GM12878 (cell line): ENCODE measurements around the gene RAPSN. TPM values are rescaled to one million over a fixed set of nuclear protein-coding genes. Genes with fewer than 3 reads are reported as not detected.

Experiments
- ATAC-seq: fragments of 200-7000 bp; cut with Tn5 transposase; 3 replicates; pipeline ENCODE4 v1.9.1; 2020; ENCODE audit warnings: mild to moderate bottlenecking, moderate library complexity
- BruUV-seq: library from RNA; stranded (reverse); fragments of 400-500 nt; replicated peaks from 2 replicates; lab custom pipeline; 2021; lab: Mats Ljungman, UMichigan
- CTCF ChIA-PET: fragments of 300-600 bp; sonication (Branson Sonifier 250); formaldehyde crosslinking; extraction: SDS; loops from one replicate; lab custom pipeline; 2021; ENCODE audit warnings: inconsistent platforms; lab: Yijun Ruan, JAX
- POLR2A ChIA-PET: fragments of 350-600 bp; formaldehyde crosslinking; extraction: SDS; loops from one replicate; lab custom pipeline; 2021; ENCODE audit warnings: inconsistent platforms; lab: Charles Lee
- RAD21 ChIA-PET: fragments of 300-600 bp; sonication (Branson Sonifier 250); formaldehyde crosslinking; loops from one replicate; lab custom pipeline; 2023; ENCODE audit warnings: antibody characterized with exemption; ENCODE audit not compliant: unreplicated experiment; lab: Charles Lee
- SMC1A ChIA-PET: fragments of 300-600 bp; sonication (Branson Sonifier 250); formaldehyde crosslinking; loops from one replicate; lab custom pipeline; 2023; ENCODE audit not compliant: unreplicated experiment, uncharacterized antibody; lab: Charles Lee
- DNase-seq: peaks from one replicate; pipeline ENCODE4 v3.0.0-alpha.2; 2011; ENCODE audit warnings: low read depth, low spot score
- FAIRE-seq: peaks from 3 replicates; lab custom pipeline; 2011; peaks lifted over from hg19 to GRCh38; lab: Jason Lieb, UNC
- H2AFZ ChIP-seq: 2 replicates; pipeline ENCODE4 v1.6.0; 2011; ENCODE audit warnings: low read depth, low read length, control low read depth; ENCODE audit not compliant: control insufficient read depth
- H3K27ac ChIP-seq: 2 replicates; pipeline ENCODE4 v1.5.1; 2011; ENCODE audit warnings: control low read depth; ENCODE audit not compliant: control insufficient read depth, insufficient read depth
- H3K27me3 ChIP-seq, 2 experiments: replicated peaks in 1 of 2; 2 replicates each; pipeline versions ENCODE4 v1.6.0 to v1.6.1; 2011; ENCODE audit warnings: low read length in 1 of 2; ENCODE audit not compliant: control insufficient read depth in 2 of 2, insufficient read depth in 2 of 2
- H3K36me3 ChIP-seq, 2 experiments: 2 replicates each; pipeline ENCODE4 v1.5.1; 2011; ENCODE audit warnings: low read length in 1 of 2; ENCODE audit not compliant: control insufficient read depth in 2 of 2, insufficient read depth in 2 of 2
- H3K4me1 ChIP-seq: 2 replicates; pipeline ENCODE4 v1.6.1; 2011; ENCODE audit warnings: mild to moderate bottlenecking, low read length, moderate library complexity, mixed read lengths; ENCODE audit not compliant: control insufficient read depth, insufficient read depth
- H3K4me2 ChIP-seq: 2 replicates; pipeline ENCODE4 v1.6.0; 2011; ENCODE audit warnings: control low read depth; ENCODE audit not compliant: control insufficient read depth, insufficient read depth
- H3K4me3 ChIP-seq: fragments of 200-600 bp; sonication (generic); 2 replicates; pipeline ENCODE4 v1.5.1; 2016
- H3K79me2 ChIP-seq: 2 replicates; pipeline ENCODE4 v1.6.0; 2011; ENCODE audit warnings: low read length; ENCODE audit not compliant: control insufficient read depth, insufficient read depth
- H3K9ac ChIP-seq: 2 replicates; pipeline ENCODE4 v1.8.0; 2011; ENCODE audit warnings: low read length, control low read depth, mixed read lengths; ENCODE audit not compliant: control insufficient read depth, insufficient read depth
- H3K9me3 ChIP-seq: replicated peaks from 3 replicates; pipeline ENCODE4 v1.5.1; 2011; ENCODE audit warnings: mild to moderate bottlenecking, low read length; ENCODE audit not compliant: control insufficient read depth, insufficient read depth
- H4K20me1 ChIP-seq: 2 replicates; pipeline ENCODE4 v1.6.0; 2011; ENCODE audit not compliant: control insufficient read depth, insufficient read depth
- ATF7 ChIP-seq: fragments of 450-650 bp; IDR thresholded peaks from 2 replicates; pipeline ENCODE4 v1.6.1; 2016; ENCODE audit warnings: low read depth, mild to moderate bottlenecking
- BACH1 ChIP-seq: fragments of 450-650 bp; IDR thresholded peaks from 2 replicates; pipeline ENCODE4 v1.6.1; 2017; ENCODE audit warnings: mild to moderate bottlenecking, borderline replicate concordance
- CREM ChIP-seq: IDR thresholded peaks from 2 replicates; pipeline ENCODE4 v1.6.1; 2014; ENCODE audit warnings: antibody characterized with exemption, low read depth
- EZH2 ChIP-seq: IDR thresholded peaks from 2 replicates; pipeline ENCODE4 v1.6.1; 2012; ENCODE audit warnings: low read depth, mild to moderate bottlenecking, control low read depth, inconsistent platforms, low read length, borderline replicate concordance; ENCODE audit not compliant: control insufficient read depth
- FOS ChIP-seq: IDR thresholded peaks from 3 replicates; pipeline ENCODE4 v1.6.1; 2011; ENCODE audit warnings: borderline replicate concordance; ENCODE audit not compliant: insufficient read length; ENCODE audit errors: extremely low read depth
- HSF1 ChIP-seq: fragments of 150-350 bp; IDR thresholded peaks from 2 replicates; pipeline ENCODE4 v1.6.1; 2014; ENCODE audit warnings: mild to moderate bottlenecking, low read depth, low read length
- IKZF1 ChIP-seq: fragments of 450-650 bp; conservative IDR thresholded peaks from 2 replicates; pipeline ENCODE4 v1.6.1; 2017; ENCODE audit warnings: antibody characterized with exemption, mild to moderate bottlenecking
- IKZF2 ChIP-seq, 2 experiments: fragments of 450-650 bp; IDR thresholded peaks; 2 replicates each; pipeline ENCODE4 v1.6.1; 2017; ENCODE audit warnings: mild to moderate bottlenecking in 2 of 2, moderate library complexity in 2 of 2
- JUND ChIP-seq: IDR thresholded peaks from 2 replicates; pipeline ENCODE4 v1.6.1; 2012; ENCODE audit warnings: low read depth, mild to moderate bottlenecking, low read length, improper control_type of control experiment, moderate library complexity
- KAT2A ChIP-seq: conservative IDR thresholded peaks from 2 replicates; pipeline ENCODE4 v1.6.1; 2011; ENCODE audit warnings: low read depth, low read length; ENCODE audit not compliant: control insufficient read depth
- POU2F2 ChIP-seq: IDR thresholded peaks from 3 replicates; pipeline ENCODE4 v1.6.1; 2011; ENCODE audit warnings: low read depth, mild to moderate bottlenecking, low read length, borderline replicate concordance
- SIX5 ChIP-seq: IDR thresholded peaks from 2 replicates; pipeline ENCODE4 v1.6.1; 2011; ENCODE audit warnings: mild to moderate bottlenecking, low read depth, low read length, moderate library complexity; ENCODE audit not compliant: severe bottlenecking
- SKIL ChIP-seq: fragments of 450-650 bp; IDR thresholded peaks from 2 replicates; pipeline ENCODE4 v1.6.1; 2017; ENCODE audit warnings: mild to moderate bottlenecking, low read depth, inconsistent platforms; ENCODE audit not compliant: poor library complexity, severe bottlenecking
- ZBED1 ChIP-seq: IDR thresholded peaks from 2 replicates; pipeline ENCODE4 v1.6.1; 2016; ENCODE audit warnings: borderline replicate concordance
- ZNF217 ChIP-seq: fragments of 450-650 bp; IDR thresholded peaks from 2 replicates; pipeline ENCODE4 v1.6.1; 2017; ENCODE audit warnings: antibody characterized with exemption, mild to moderate bottlenecking
- WGBS: methylation state at CpG from one replicate; pipeline ENCODE4 v1.1.6; 2016; ENCODE audit warnings: low lambda C conversion rate; ENCODE audit not compliant: insufficient replicate concordance, insufficient coverage; ENCODE audit errors: missing lambda C conversion rate; 5-methylcytosine and 5-hydroxymethylcytosine counted together
- in situ Hi-C: fragments of 300-500 bp; cut with MboI; formaldehyde crosslinking; loops from 9 replicates; pipeline ENCODE4 v1.14.3; 2018; ENCODE audit warnings: mixed read lengths
- intact Hi-C: fragments of 100-400 bp; cut with micrococcal nuclease; formaldehyde crosslinking; loops from one replicate; pipeline ENCODE4 v1.14.2; 2022; ENCODE audit not compliant: unreplicated experiment
- polyA plus RNA-seq, 11 experiments: library from polyadenylated mRNA; depleted of rRNA in 4 of 11; unstranded in 6 of 11; stranded (reverse) in 5 of 11; fragments of >200 nt; fragmentation: Nextera tagmentation in 4 of 11; fragmentation: Illumina TruSeq in 1 of 11; extraction: Ambion mirVana in 4 of 11; extraction: Trizol in 1 of 11; gene quantifications; 1 replicate in 1 of 11; 2 replicates in 10 of 11; pipeline versions ENCODE4 v1.2.1 to v1.2.3, GENCODE V29; 2011 to 2016; ENCODE audit warnings: inconsistent platforms in 2 of 11, missing spikeins in 2 of 11, low read depth in 1 of 11
- total RNA-seq, 4 experiments: library from RNA; depleted of rRNA in 3 of 4; stranded (reverse); fragments of >200 nt in 3 of 4; fragmentation: Illumina TruSeq in 1 of 4; extraction: Trizol in 1 of 4; gene quantifications; 2 replicates each; pipeline versions ENCODE4 v1.2.1 to v1.2.3, GENCODE V29; 2013 to 2021

The RAPSN gene
- total and polyA plus RNA-seq, 10 of the 15 experiments (the other 5 are each of a cell fraction or from before 2014, with no cell fraction given), result 0.08 to 0.23 (median 0.14) TPM; not detected in 6

- TF ChIP-seq EZH2, result no peak
- TF ChIP-seq, all 136 proteins: peak for 0
These were observed 60.0 kb downstream of the RAPSN start (continued) for GRCh38 chr11:47388697-47389576.

- Histone ChIP-seq H4K20me1 (no peaks in the 10 kb centered on the region), H3K79me2 (no peaks in the 10 kb centered on the region), H3K4me1 (peaks cover 16% of the 10 kb centered on the region), H3K4me3 (no peak overlapping the region), H3K36me3 (no peaks in the 10 kb centered on the region), H3K27ac (no peak overlapping the region), H3K9me3 (no peaks in the 10 kb centered on the region), H3K4me2 (no peak overlapping the region), H3K27me3 (no peaks in the 10 kb centered on the region), H2AFZ (no peak overlapping the region; the same call in 1 of the 2 replicates), H3K9ac (no peak overlapping the region)
- DNase-seq (no peak), FAIRE-seq (no peak), ATAC-seq (no peak)
- ChIA-PET POLR2A (interaction anchor here (0.6 to 8.5 kb wide), 4 partner anchors 9 to 14 kb away, joined by 3 to 94 read pairs (median 23); partner anchors contain the start of gene SPI1), CTCF (interaction anchor here (0.6 to 2.6 kb wide), 5 partner anchors 10 to 1295 kb away, joined by 3 to 14 read pairs (median 4); partner anchors contain the start of gene SPI1), SMC1A (interaction anchor here (0.6 to 2.1 kb wide), 7 partner anchors 9 to 117 kb away, joined by 3 to 6 read pairs (median 4); no protein-coding TSS in a partner anchor), RAD21 (no interaction called here)
- no peak for TF ChIP-seq FOS
- TF ChIP-seq IKZF2 (IDR thresholded peaks at IDR 0.05), result no peak
- no peak for TF ChIP-seq BACH1
- TF ChIP-seq SIX5, result no peak
- TF ChIP-seq SKIL, result no peak
- TF ChIP-seq IKZF1, result no peak
- no peak for TF ChIP-seq ZNF217
- no peak for TF ChIP-seq KAT2A
- TF ChIP-seq JUND, result no peak
- no peak for TF ChIP-seq CREM
- no peak for TF ChIP-seq POU2F2
- no peak for TF ChIP-seq ZBED1
- TF ChIP-seq HSF1, result no peak
- TF ChIP-seq ATF7, result no peak
- no TSS peak for BruUV-seq
- intact Hi-C loops, result no loop called here
- WGBS, result 59% methylated on average over 13 of the region's 13 CpGs
- in situ Hi-C loops, result no loop called here
These were observed 60.8 kb downstream of the RAPSN start for GRCh38 chr11:47387944-47388696.
